Stomach (tissue), 4 donors: ENCODE results near the gene U2AF1.
"Not testable (repeated sequence)": the region's sequence is repeated elsewhere in the genome, so short reads cannot be mapped to it uniquely, and the experiment has no call there.

Experiments used
- CTCF ChIP-seq, 7 experiments: fragments of 450-650 bp in 4 of 7; fragments of 200-600 bp in 3 of 7; sonication (generic) in 3 of 7; IDR thresholded peaks; one replicate each; pipeline ENCODE4 v1.5.1; 2016 to 2019; ENCODE audit warnings: antibody characterized with exemption in 7 of 7, control low read depth in 2 of 7, mild to moderate bottlenecking in 1 of 7
- POLR2A ChIP-seq, 4 donors: fragments of 450-650 bp; IDR thresholded peaks; one replicate each; pipeline ENCODE4 v1.6.1; 2016; ENCODE audit warnings: antibody characterized with exemption in 4 of 4, control low read depth in 2 of 4, mild to moderate bottlenecking in 1 of 4, moderate library complexity in 1 of 4
- POLR2AphosphoS5 ChIP-seq, 3 donors: sonication (generic); formaldehyde crosslinking; IDR thresholded peaks; one replicate each; pipeline ENCODE4 v1.6.1; 2016; ENCODE audit warnings: antibody characterized with exemption in 3 of 3

GRCh38 chr21:43101676-43102075, 5.7 kb downstream of the U2AF1 start:
- not testable (repeated sequence) for TF ChIP-seq CTCF, POLR2AphosphoS5, POLR2A (IDR thresholded peaks at IDR 0.05)
